HG03095 (cell line): ENCODE measurements around the gene ARL13A.
A peak's percentile ranks its signal among the peaks of the same experiment; 100 is the strongest.
"Not testable (repeated sequence)": the region's sequence is repeated elsewhere in the genome, so short reads cannot be mapped to it uniquely, and the experiment has no call there.

ENCODE experiments used
- ATAC-seq: cut with Tn5 transposase; IDR thresholded peaks from one replicate; pipeline ENCODE4 v1.9.1; 2021; ENCODE audit warnings: moderate library complexity; ENCODE audit not compliant: unreplicated experiment

ARL13A gene

DNA sequence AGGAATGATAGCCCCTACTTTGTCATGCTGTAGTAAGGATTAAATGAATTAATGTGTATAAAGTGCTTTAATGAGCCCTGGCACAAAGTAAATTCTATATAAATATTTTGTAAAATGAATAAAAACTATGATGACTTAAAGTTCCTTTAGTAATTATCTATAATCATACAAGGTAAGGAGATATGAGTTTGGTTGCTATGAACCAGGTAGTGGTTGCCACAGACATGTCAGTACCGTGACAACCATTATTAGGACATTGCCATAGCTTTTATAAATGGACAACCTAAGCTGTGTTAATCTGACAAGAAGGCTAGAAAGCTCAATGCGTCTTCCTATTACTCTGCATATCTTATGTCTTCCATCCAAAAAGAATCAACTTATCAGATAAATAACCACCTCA, at the start of gene ARL13A:
Gene ARL13A (plus strand): TSS at position 301 of the 400 bp plus-strand sequence. CDS start 3,982 bp downstream, outside the sequence.
- no peak for ATAC-seq

DNA sequence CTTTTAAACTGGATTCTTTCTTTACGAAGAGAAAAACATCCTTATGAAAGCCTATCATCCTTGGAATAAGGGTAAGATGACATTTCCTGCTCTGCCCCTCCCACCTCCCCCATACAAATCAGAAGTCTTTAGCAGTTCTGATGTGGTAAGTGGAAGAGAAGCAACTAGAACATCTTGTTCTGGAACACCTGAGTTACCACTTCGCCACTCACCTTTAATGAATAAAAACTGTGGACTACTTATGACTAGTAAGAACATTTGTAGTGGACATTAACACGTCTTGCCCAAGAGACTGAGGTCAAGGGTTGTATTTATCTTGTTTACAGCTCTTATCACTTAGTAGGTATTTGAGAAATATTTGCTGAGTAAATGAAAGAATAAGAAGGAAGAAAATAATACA, 45.1 kb upstream of the ARL13A start:
- no peak for ATAC-seq

DNA sequence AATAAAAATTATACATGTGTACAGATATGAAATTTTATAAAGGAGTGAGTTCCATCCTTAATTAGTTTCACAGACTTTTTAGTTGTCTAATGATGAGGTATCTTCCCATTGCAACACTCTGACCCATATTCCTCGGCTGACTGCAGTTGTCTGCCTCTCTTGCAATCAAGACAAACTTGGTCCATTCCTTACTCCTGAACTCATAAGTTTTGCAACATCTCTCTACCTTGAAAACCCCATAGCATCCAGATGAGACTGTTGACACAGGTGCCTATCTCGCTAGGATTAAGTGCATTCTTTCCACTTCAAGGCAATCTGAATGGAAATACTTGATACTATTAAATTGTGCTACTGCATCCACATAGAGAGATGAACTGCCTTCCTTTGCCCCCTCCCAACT, 43.1 kb upstream of the ARL13A start:
- no peak for ATAC-seq

DNA sequence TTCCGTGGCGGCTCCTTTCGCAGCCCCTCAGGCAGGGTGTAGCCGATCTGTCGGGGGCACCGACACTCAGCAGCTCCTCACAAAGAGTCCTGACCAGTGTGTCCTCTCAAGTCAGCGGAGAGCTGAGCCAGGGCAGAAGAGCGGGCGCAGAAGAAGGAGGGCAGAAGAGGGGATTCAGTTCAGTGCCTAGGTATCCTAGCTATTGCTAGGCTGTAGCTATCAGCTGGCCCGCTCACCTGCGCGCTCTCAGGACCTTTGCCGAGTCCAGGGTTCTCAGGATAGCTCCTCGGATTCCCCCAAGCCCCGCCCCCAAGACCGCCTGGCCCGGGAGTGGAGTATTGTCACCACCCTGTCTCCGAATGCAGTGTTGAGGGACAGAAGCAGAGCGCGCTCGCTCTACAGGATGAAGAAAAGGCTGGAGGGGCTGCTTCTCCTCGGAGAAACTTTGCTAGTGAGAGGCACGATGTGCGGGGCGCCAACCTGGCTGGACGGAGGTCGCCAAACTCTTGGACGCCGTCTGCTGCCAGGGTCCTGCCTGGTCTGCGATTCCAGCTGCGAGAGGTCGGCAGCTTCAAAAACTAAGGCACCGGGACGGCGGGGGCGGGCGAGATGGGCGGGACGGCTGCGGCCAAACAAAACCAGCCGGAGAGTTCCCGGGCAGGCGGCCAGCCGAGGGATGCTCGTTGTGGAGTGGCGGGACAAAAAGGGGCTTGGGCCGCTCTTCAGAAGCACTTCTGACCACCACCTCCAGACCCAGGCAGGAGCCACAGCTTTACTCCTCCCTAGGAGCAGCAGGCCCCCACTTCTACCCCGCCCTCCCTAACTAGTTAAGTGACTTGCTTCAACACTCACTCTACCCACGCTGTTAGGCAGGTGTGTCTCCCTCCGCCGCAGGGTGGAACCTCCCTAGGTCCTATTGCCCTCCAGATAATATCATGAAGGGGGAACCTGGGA, 40.6 kb upstream of the ARL13A start, which contains the start of gene XKRX:
Gene XKRX (minus strand): TSS at position 258 of the 954 bp plus-strand sequence. CDS start 613 bp downstream, outside the sequence.
- ATAC-seq = peak; percentile 53

DNA sequence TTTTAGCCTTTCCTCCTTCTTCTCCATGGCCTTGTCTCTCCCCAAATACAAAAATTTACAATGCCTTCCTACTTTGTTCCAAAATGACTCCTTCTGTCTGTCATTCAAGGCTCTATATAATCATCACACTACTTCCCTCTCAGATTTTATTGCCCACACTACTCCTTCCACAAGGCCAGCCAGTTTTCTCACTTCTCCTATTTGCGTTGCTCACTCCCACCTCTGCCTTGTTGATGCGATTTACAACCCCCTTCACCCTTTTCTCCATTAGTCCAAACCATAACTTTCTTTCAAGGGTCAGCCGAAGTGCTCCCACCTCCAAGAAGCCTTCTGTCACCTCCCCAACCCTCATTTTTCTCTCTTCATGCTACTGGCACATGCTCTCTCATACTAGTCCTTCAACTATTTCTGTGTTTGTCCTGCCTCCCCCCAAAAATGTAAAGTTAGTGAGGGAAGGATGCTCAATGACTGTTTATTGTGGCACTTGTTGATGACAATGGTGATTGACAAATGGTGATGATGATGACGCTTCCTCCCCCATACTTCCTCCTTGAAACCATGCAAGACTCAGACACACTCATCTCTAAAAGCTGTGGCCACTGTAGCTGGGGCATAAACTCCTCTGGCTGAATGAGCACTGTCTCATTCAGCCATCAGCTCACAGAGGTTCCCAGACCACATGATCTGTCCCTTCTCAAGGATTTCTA, 38.1 kb upstream of the ARL13A start:
- ATAC-seq = peak; percentile 74

DNA sequence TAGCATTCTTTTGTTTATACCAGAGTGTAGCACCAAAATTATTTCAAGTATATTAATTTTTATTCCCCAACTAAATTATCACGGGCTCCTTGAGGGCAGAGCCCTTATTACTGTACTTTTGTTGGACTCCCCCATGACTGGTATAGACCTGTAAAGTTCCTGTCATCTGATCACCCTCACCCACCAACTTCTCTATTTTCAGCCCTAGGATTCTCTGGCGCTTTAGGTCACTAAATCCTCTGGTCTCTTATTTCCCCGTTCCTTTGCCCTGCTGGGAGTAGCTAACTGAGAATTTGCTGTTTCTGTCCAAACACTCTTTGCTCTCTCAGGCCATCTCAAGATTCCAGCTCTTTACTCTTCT, 37.6 kb upstream of the ARL13A start:
- no peak for ATAC-seq

DNA sequence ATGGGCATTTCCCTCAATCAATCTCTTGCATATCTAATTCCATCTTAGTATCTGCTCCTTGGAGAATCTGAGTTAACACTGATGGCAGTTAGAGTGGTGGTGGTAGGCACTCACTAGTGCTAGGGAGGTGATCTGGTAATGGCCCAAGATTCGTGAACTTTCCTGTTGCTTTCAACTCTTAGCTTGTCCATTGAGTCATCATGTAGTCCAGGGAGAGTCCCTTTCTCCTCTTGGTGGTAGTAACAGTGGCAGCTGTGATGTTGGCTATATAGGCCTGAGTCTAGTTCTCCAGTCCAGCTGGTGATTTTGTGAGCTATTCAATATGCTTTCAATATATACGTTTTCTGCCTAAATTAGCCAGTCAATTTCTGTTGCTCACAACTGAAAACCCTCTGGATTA, 33.7 kb upstream of the ARL13A start:
- no peak for ATAC-seq

DNA sequence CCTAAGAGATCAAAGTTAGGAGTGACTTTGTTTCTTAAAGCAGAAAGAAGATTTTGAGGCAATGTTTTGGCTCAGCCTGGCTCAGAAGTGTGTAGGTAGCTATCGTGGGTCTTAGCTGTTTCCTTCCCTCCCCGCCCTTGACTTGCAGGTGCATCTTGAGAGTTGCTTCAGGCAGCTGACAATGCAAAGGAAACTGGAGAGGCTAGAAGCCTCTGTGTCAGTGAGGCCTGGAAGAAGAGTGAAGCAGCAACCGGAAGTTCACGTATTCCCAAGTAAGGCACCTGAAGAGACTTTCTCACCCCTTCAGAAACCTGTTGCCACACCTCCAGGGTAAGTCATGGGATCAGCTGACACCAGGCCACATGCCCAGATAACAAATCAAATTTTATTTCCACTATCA, 30.2 kb upstream of the ARL13A start:
- no peak for ATAC-seq

DNA sequence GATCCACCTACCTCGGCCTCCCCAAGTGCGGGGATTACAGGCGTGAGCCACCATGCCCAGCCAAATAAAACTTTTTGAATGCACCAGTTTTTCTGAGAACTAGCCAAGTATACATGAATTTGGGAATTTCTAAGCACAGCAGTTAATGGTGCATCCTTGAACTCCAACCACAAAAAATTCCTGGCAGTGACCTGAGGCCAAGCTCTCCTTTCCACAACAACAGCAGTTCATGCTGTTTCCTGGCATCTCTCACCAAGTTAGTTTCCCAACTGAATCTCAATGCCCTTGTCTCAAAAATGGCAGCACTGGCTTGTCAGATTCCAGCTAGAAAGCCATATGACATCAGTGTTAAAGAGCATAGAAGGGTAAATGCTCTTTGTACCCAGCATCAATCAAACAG, 24.9 kb upstream of the ARL13A start:
- no peak for ATAC-seq

DNA sequence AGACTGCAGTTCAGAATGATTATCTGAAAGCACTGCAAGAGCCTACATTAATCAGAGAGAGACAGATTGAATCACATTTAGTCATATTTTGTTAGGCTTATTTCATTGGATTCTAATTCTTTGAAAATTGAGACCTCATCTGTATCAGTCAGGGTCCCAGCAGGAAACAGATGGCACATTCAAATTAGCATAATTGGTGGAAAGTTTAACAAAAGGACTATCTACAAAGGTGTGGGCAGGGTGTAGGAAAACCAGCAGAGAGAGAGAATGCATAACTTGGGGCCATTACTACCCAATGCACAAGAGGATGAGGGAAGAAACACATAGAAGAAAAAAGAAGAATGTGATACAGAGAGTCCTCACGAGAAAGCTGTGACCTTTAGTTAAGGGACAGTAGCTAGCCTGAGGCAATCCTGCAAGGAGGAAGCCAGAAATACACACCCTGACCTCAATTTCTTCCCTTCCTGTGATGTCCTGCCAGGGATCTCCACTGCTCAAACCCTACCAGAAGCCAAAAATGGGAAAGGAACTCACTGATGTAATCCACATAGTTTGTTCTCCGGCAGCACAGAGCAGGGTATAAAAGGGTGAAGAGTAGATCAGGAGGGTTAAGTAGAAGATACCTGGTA, 23.1 kb upstream of the ARL13A start:
- no peak for ATAC-seq

DNA sequence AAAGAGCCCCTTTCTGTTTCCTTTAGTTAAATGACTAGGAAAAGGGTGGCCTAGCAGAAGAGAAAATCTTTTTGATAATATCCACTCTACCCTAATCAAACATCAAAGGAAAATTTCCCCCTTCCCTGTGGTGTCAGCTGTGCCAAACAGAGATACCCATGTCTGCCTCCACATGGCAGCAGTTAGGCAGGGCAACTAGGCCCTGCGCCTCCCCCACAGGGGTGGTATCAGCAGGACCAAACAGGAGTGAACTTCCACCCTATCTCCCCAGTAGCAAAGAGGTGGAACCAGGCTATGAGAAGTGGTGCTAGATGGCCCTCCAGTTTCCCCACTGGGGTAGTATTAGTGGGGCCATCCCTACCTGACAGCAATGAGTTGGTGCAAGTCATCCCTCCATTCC, 21.0 kb upstream of the ARL13A start:
- no peak for ATAC-seq

DNA sequence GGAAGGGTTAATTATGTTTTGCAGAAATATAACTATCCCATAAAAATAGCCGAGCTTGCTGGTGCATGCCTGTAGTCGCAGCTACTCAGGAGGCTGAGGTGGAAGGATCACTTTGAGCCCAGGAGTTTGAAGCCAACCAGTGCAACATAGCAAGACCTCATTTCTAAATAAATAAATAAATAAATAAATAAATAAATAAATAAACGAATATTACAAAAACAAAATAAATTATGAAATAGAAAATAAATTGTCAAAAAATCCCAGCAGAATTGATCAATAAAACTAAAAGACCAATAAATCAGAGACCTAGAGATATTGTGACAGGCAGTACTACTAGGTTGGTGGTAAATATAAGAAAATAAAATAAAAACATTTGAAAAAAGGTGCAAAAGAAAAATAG, 6.7 kb upstream of the ARL13A start:
- ATAC-seq = no peak

DNA sequence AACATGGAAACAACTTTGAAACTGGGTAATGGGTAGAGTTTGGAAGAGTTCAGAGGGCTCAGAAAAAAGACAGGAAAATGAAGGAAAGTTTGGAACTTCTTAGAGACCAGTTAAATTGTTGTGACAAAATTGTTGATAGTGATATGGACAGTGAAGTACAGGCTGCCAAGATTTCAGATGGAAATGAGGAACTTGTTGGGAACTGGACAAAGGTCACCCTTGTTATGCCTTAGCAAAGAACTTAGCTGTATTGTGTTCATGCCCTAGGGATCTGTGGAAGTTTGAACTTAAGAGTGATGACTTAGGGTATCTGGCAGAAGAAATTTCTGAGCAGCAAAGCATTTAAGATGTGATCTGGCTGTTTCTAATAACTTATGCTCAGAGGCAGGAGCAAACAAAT, 5.1 kb upstream of the ARL13A start:
- no peak for ATAC-seq

DNA sequence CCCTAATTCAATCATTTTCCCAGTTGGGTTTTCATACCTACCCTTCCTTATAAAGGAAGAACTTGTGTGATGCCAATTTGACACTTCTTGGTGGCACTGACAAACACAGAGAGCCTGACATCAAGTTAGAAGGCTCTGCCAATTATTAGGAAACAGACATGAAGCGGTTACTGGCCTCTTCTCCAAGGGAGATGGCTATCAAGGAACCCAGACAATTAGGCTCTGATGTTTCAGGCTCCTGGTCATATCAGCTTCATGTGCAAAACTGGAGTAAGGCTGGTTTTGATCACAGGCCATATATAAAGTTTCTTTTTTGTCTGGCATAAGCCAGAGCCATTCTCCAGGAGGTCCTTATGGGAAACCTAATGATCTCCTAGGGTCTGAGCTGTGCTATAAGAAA, 428 bp downstream of the ARL13A start:
- ATAC-seq = no peak

DNA sequence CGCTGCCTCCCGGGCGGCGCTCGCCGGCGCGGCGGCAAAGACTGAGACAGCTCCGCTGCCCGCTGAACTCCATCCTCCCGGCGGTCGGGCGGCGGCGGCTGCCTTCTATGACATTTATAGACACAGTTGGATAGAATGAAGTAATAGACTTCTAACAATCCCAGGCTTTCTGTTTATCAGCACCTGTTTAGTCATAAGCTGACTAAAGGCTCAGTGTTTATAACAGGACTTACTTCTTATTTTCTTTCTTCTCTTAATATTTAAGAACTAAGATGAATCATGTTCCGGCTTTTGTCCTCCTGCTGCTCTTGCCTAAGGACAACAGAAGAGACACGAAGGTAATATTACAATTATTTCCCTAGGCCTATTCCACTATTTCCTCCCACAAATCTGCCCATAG, 3.9 kb downstream of the ARL13A start:
- no peak for ATAC-seq

DNA sequence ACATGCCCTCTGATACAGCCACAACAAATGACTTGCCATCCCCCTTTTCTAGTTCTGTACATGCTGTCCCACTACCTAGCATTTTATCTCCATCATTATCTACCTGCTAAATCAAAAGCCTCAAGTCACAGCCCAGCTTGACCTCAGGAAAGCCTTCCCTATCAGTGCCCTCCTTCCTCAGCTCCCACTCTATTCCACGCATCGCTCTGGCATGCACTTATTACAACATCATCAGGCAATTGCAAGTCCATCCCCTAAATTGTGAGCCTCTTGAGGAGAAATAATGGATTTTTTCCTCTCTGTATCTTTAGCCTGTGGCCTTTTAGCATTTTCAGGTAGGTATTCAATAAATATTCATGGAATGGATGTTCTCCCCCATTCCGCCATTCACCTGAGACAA, 5.7 kb downstream of the ARL13A start:
- ATAC-seq = no peak

DNA sequence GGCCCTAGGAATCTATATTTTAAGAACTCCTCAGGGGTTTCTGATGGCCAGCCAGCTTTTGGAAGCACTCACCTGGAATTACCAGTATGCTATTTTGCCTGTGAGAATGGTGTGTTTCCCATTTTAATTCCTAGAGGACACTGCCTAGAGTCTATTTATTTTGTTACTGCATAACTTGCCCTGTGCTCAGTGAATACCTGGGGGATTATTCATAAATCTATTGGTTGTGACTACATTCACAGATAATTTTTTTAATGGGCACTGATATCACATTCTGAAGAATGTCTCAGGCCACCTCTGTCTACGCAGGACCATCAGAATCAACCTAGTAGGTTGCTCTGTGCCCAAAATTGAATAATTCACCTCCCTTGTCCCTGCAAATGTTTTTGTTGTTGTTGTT, 6.7 kb downstream of the ARL13A start:
- no peak for ATAC-seq

DNA sequence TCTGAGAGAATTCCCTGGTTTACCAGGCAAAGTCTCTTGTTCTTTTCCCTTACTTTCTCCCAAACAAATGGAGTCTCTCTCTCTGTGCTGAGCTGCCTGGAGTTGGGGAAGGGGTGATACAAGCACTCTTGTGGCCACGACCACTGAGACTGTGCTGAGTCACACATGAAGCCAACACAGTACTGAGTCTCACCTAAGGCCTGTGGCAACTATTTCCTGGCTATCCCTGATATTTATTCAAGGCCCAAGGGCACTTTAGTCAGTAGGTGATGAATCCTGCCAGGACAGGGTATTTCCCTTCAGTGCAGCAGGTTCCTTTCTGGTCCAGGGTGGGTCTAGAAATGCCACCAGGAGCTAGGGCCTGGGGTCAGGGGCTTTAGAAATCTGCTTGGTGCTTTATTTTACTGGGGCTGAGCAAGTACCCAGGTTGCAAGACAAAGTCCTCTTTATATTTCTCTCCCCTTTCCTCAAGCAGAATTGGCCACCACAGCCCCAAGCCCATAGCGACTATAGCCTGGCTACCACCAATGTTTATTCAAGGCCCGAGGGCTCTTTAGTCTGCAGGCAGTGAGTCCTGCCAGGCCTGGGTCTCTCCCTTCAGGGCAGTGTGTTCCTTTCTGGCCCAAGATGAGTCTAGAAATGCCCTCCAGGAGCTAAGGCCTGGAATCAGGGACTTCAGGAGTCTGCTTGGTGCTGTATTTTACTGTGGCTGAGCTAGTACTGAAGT, 10.5 kb downstream of the ARL13A start:
- ATAC-seq = no peak

DNA sequence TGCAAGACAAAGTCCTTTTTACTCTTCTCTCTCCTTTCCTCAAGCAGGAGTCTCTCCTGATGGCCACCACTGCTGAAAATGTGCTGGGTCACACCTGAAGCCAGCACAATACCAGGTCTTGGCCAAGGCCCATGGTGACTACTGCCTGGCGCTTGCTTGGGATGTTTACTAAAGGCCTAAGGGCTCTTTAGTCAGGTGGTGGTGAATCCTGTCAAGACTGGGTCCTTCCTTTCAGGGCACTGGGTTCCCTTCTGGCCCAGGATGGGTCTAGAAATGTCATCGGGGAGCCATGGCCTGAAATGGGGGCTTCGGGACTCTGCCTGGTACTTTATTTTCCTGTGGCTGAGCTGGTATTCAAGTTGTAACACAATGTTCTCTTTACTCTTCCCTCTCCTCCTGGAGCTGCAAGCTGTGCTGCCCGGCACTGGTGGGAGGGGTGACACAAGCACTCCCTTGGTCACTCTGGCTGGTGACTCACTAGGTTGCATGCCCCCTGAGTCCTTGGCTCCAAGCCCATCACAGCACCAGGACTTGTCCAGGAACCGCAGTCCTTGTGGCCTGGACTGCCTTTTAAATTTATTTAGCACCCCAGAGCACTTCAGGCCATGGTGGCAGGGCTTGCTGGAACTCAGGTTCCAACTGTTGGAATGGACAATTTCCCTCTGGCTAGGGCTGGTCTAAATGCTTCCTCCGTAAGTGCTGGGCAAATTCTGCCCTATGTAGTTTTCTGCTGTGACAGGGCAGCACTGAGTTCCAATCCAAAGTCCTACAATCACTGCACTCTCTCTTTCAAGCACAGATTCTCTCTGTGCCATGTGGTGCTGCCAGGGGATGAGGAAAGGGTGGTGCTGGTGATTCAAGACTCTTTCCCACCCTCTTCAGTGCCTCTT, 11.3 kb downstream of the ARL13A start:
- ATAC-seq = no peak

DNA sequence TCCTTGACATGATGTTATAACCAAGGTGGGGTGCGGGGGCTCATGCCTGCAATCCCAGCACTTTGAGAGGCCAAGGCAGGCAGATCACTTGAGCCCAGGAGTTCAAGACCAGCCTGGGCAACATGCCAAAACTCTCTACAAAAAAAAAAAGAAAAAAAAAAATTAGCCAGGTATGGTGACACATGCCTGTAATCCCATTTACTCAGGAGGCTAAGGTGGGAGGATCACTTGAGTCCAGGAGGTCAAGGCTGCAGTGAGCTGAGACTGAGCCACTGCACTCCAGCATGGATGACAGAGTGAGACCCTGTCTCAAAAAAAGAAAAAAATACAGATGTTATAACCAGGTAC, 12.0 kb downstream of the ARL13A start:
- ATAC-seq = not testable (repeated sequence)
